Loucy (cell line): ENCODE results near the gene MBNL2.

ENCODE experiments used
- EZH2phosphoT487 ChIP-seq: fragments of 200-600 bp; IDR thresholded peaks from 2 replicates; pipeline ENCODE4 v1.6.1; 2018; ENCODE audit warnings: antibody characterized with exemption, mild to moderate bottlenecking, moderate library complexity, borderline replicate concordance
- TF ChIP-seq, protein P1 (sequence below): fragments of 200-600 bp; sonication (generic); conservative IDR thresholded peaks from 2 replicates; pipeline ENCODE4 v1.5.1; 2014; ENCODE audit warnings: mild to moderate bottlenecking, antibody characterized with exemption, low read length

DNA sequence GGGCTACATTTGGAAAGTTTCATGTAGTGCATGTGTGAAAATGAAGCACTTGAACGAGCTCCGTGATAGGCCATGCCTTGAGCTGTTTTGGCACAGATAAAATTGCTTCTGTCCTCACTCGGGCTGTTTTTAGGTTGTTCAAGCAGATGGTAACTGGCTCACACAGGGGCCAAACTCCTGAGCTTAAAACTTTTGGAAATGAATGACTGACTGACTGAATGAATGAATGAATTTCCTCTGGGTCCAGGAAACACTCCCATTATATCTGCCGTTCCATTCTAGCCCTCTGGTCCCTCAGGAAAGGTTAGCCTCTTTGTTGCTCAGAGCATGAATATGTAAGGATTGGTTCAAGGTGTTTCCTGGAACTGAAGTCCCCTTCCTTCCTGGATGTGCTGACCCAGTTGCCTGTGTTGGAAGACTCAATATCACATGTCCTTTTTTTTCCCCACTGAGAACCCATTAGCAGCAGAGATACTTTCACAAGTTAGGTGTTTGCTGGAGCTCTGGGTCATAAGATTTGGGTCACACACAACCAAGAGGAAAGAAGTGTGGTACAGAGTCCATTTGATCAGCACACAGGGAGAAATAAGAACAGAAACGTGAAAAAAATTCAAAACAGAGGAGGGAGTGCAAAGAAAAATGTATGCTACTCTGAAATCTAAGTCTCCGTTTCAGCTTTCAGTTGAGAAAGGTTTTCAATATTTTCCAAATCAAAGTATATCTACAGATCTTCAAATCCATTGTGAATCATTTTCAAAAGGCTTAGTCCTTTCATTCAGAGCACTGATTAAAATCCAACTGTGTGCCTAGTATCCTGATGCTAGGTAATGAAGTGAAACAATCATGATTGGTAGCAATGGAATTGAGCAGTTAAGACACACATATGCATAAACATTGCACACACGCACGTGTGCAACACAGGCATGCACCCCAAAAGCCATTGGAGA, 18.9 kb downstream of the MBNL2 start:
- TF ChIP-seq, protein P1, sequence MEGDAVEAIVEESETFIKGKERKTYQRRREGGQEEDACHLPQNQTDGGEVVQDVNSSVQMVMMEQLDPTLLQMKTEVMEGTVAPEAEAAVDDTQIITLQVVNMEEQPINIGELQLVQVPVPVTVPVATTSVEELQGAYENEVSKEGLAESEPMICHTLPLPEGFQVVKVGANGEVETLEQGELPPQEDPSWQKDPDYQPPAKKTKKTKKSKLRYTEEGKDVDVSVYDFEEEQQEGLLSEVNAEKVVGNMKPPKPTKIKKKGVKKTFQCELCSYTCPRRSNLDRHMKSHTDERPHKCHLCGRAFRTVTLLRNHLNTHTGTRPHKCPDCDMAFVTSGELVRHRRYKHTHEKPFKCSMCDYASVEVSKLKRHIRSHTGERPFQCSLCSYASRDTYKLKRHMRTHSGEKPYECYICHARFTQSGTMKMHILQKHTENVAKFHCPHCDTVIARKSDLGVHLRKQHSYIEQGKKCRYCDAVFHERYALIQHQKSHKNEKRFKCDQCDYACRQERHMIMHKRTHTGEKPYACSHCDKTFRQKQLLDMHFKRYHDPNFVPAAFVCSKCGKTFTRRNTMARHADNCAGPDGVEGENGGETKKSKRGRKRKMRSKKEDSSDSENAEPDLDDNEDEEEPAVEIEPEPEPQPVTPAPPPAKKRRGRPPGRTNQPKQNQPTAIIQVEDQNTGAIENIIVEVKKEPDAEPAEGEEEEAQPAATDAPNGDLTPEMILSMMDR, result no peak
- no peak for TF ChIP-seq EZH2phosphoT487
